Mesendoderm (in vitro differentiated cells): ENCODE data around the gene MYBBP1A.

Experiments
- DNase-seq: peaks from one replicate; pipeline ENCODE4 v3.0.0; 2013
- H2AK5ac ChIP-seq: 2 replicates; pipeline ENCODE4 v1.6.1; 2013; ENCODE audit warnings: low read length, inconsistent platforms
- H2BK120ac ChIP-seq: 2 replicates; pipeline ENCODE4 v1.6.1; 2013; ENCODE audit warnings: low read depth, mild to moderate bottlenecking, low read length, moderate library complexity, mixed read lengths
- H2BK15ac ChIP-seq: replicated peaks from 2 replicates; pipeline ENCODE4 v1.6.1; 2013; ENCODE audit warnings: low read depth, mild to moderate bottlenecking, moderate library complexity
- H2BK5ac ChIP-seq: 2 replicates; pipeline ENCODE4 v1.6.1; 2013; ENCODE audit warnings: low read length, inconsistent platforms
- H3K18ac ChIP-seq: 2 replicates; pipeline ENCODE4 v1.6.1; 2013; ENCODE audit warnings: mild to moderate bottlenecking, low read length, mixed read lengths
- H3K23ac ChIP-seq: one replicate; pipeline ENCODE4 v1.6.1; 2013; ENCODE audit warnings: low read length
- H3K27ac ChIP-seq: 2 replicates; pipeline ENCODE4 v1.5.1; 2013; ENCODE audit warnings: low read depth, mild to moderate bottlenecking, inconsistent platforms, low read length, moderate library complexity
- H3K27me3 ChIP-seq: 2 replicates; pipeline ENCODE4 v1.6.1; 2013; ENCODE audit warnings: low read length, control low read depth, mild to moderate bottlenecking, inconsistent platforms; ENCODE audit not compliant: insufficient read depth, poor library complexity
- H3K36me3 ChIP-seq: 2 replicates; pipeline ENCODE4 v1.6.1; 2013; ENCODE audit warnings: low read length, inconsistent platforms; ENCODE audit not compliant: control insufficient read depth, insufficient read depth
- H3K4ac ChIP-seq: one replicate; pipeline ENCODE4 v1.6.1; 2013; ENCODE audit warnings: low read depth, mild to moderate bottlenecking, low read length, moderate library complexity
- H3K4me1 ChIP-seq: 2 replicates; pipeline ENCODE4 v1.6.1; 2013; ENCODE audit warnings: low read depth, low read length, inconsistent platforms; ENCODE audit not compliant: control insufficient read depth
- H3K4me2 ChIP-seq: 2 replicates; pipeline ENCODE4 v1.6.1; 2013; ENCODE audit warnings: low read length
- H3K4me3 ChIP-seq: 2 replicates; pipeline ENCODE4 v1.5.1; 2013; ENCODE audit warnings: mild to moderate bottlenecking, low read length
- H3K56ac ChIP-seq: one replicate; pipeline ENCODE4 v1.6.1; 2013; ENCODE audit warnings: low read length
- H3K79me1 ChIP-seq: 2 replicates; pipeline ENCODE4 v1.6.1; 2013; ENCODE audit warnings: low read length, inconsistent platforms
- H3K79me2 ChIP-seq: 2 replicates; pipeline ENCODE4 v1.6.1; 2013; ENCODE audit warnings: mild to moderate bottlenecking, low read length; ENCODE audit not compliant: control insufficient read depth, insufficient read depth
- H3K9ac ChIP-seq: 2 replicates; pipeline ENCODE4 v1.6.1; 2013; ENCODE audit warnings: low read length, inconsistent platforms
- H4K5ac ChIP-seq: one replicate; pipeline ENCODE4 v1.6.1; 2013; ENCODE audit warnings: low read length
- H4K8ac ChIP-seq: one replicate; pipeline ENCODE4 v1.6.1; 2013; ENCODE audit warnings: low read depth, mild to moderate bottlenecking, control low read depth, low read length, moderate library complexity
- WGBS: extraction: QIAGEN DNeasy Blood & Tissue Kit; methylation state at CpG from one replicate; pipeline ENCODE4 v1.1.7; 2013; ENCODE audit warnings: low lambda C conversion rate, missing lambda C conversion rate; ENCODE audit not compliant: insufficient coverage; ENCODE audit errors: extremely low coverage; 5-methylcytosine and 5-hydroxymethylcytosine counted together

Gene MYBBP1A

DNA sequence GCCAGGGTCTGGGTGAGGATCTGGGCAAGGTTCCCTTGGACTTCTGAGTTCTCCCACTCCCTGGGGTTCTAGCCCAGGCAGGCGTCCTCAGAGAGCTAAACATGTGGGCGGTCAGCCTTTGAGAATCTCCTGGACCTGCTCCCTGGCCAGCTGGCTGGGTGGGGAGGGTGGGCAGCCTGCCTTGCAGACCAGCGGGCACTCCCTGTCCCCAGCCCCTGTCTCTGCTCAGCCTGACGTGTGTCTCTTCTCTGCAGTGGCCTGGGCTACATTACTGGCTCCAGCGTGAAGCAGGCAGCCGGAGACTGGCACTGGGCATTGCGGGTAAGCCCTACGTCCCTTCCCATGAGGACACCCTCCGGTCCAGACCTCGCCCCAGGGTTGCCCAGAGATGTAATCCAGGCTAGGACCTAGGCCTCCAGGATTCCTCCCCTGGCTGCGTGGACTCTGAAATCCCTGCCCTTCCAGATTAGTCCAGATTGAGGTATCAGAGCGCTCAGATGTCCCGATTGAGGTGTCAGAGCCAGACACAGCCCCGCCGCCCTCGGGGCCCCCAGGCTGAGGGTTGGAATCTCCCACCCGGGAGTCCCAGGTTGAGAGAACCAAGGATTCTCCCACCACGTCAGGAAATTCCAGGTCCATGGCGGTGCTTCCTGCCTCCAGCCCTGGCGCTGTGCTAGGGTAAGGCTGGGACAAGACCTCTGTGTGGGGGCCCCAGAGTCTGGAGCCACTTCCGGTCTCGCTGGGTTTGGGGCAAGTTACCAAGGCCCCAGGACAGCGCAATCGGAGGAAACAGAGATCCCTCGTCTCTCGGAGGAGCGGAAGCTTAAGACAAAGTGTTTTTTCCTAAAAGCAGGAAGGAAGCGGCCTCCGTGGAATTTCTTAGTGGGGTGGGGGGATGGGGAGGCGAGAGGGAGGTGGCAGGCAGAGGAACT, 24.1 kb downstream of the MYBBP1A start:
- Histone ChIP-seq H3K9ac (no peak overlapping the region), H3K56ac (no peak overlapping the region), H4K5ac (no peak overlapping the region), H2BK120ac (no peak overlapping the region), H3K27me3 (no peaks in the 10 kb centered on the region), H3K4me2 (no peak overlapping the region), H2BK15ac (no peak overlapping the region), H3K79me2 (no peaks in the 10 kb centered on the region), H3K4me3 (no peak overlapping the region), H2AK5ac (no peak overlapping the region), H3K23ac (no peak overlapping the region), H2BK5ac (no peak overlapping the region), H3K18ac (no peak overlapping the region), H3K4me1 (peaks cover 3% of the 10 kb centered on the region), H3K36me3 (no peaks in the 10 kb centered on the region), H3K79me1 (no peaks in the 10 kb centered on the region), H3K27ac (no peak overlapping the region), H4K8ac (no peak overlapping the region), H3K4ac (no peak overlapping the region)
- peak; percentile 37 for DNase-seq
- WGBS = no CpG with 5 or more reads among the region's 30 CpGs

DNA sequence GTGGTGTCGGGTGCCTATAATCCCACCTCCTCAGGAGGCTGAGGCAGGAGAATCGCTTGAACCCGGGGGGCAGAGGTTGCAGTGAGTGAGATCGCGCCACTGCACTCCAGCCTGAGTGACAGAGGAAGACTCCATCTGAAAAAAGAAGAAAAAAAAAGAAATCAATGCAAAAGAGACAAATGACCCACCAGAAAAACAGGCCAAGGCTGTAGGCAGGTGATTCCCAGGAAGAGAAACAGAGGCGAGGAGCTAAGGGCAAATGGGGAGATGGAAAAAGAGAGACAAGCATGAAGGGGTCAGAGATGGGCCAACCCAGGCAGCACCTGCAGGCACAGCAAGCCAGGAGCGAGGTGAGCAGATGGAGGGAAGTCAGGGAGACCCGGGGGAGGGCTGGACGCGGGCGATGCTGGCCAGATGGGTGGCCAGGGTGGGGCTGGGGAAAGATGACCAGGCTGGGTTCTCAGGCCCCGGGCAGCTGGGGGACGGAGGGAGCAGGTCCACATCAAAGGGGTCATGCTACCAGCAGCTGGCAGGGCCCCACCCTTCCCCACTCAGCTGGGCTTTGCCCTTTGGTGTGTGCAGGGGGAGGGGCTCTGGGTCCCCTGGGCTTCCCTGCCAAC, 25.5 kb downstream of the MYBBP1A start:
- H4K8ac ChIP-seq = no peak overlapping the region
- no peak overlapping the region for H2BK5ac ChIP-seq
- no peak overlapping the region for H3K56ac ChIP-seq
- H2BK120ac ChIP-seq = no peak overlapping the region
- H3K18ac ChIP-seq = no peak overlapping the region
- H3K27ac ChIP-seq = no peak overlapping the region
- no peak overlapping the region for H3K23ac ChIP-seq
- no peaks in the 10 kb centered on the region for H3K79me1 ChIP-seq
- no peak overlapping the region for H4K5ac ChIP-seq
- no peak overlapping the region for H3K4me3 ChIP-seq
- no peaks in the 10 kb centered on the region for H3K79me2 ChIP-seq
- no CpG with 5 or more reads among the region's 13 CpGs for WGBS
- no peak overlapping the region for H3K4ac ChIP-seq
- no peaks in the 10 kb centered on the region for H3K27me3 ChIP-seq
- H3K36me3 ChIP-seq = no peaks in the 10 kb centered on the region
- no peak overlapping the region for H2BK15ac ChIP-seq
- no peaks in the 10 kb centered on the region for H3K4me1 ChIP-seq
- H2AK5ac ChIP-seq = no peak overlapping the region
- H3K4me2 ChIP-seq = no peak overlapping the region
- no peak for DNase-seq
- H3K9ac ChIP-seq = no peak overlapping the region

DNA sequence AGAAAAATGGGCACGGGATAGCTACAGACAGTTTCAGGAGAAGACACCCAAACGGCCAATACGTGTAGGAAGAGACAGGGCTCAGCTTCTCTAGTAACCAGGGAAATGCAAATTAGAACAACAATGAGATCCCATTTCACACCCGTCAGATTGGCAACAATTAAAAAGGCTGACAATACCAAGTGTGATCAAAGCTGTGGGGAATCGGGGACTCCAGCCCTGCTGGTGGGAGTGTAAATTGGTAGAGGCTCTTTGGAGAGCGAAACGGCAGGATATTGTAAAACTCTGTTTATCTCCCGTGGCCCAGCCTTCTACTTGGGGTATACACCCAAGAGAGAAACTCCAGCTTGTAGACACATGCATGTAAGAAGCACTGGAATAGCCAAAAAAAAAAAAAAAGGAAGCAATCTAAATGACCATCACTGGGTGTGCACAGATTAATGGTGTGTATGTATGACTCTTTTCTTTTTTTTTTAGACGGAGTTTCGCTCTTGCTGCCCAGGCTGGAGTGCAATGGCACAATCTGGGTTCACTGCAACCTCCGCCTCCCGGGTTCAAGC, 27.5 kb downstream of the MYBBP1A start:
- Histone ChIP-seq H2BK15ac (no peak overlapping the region), H3K4me3 (no peak overlapping the region), H3K4ac (no peak overlapping the region), H2AK5ac (no peak overlapping the region), H3K27ac (no peak overlapping the region), H3K4me2 (no peak overlapping the region), H4K5ac (no peak overlapping the region), H3K9ac (no peak overlapping the region), H4K8ac (no peak overlapping the region), H3K79me1 (no peaks in the 10 kb centered on the region), H3K56ac (no peak overlapping the region), H2BK120ac (no peak overlapping the region), H3K4me1 (no peaks in the 10 kb centered on the region), H3K18ac (no peak overlapping the region), H3K79me2 (no peaks in the 10 kb centered on the region), H3K23ac (no peak overlapping the region), H3K27me3 (no peaks in the 10 kb centered on the region), H2BK5ac (no peak overlapping the region), H3K36me3 (no peaks in the 10 kb centered on the region)
- no CpG with 5 or more reads among the region's 12 CpGs for WGBS
- peak; percentile 76 for DNase-seq

DNA sequence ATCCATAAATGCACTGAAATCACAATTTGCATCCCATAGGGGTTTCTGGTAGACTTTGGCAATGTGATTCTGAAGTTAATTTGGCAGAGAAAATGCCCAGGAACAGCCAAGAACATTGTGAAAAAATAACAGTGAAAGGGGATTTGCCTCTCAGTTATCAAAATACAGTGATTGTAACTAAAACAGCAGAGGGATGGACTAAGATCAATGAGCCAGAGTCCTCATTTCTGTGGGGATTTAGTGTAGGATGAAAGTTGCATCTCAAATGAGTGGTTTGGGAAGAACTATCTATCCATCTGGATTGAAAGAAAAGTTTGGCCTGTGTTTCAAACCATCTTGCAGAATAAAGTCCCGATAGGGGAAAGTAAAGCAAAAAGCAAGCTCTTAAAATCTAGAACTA, 28.1 kb downstream of the MYBBP1A start:
- H4K8ac ChIP-seq = no peak overlapping the region
- H4K5ac ChIP-seq = no peak overlapping the region
- no peaks in the 10 kb centered on the region for H3K36me3 ChIP-seq
- H2BK120ac ChIP-seq = no peak overlapping the region
- H2BK5ac ChIP-seq = no peak overlapping the region
- H3K27me3 ChIP-seq = no peaks in the 10 kb centered on the region
- H3K9ac ChIP-seq = no peak overlapping the region
- WGBS = no CpG with 5 or more reads among the region's 1 CpG
- no peaks in the 10 kb centered on the region for H3K79me1 ChIP-seq
- no peak overlapping the region for H3K27ac ChIP-seq
- H3K4me2 ChIP-seq = no peak overlapping the region
- no peak overlapping the region for H2AK5ac ChIP-seq
- no peak overlapping the region for H2BK15ac ChIP-seq
- no peaks in the 10 kb centered on the region for H3K4me1 ChIP-seq
- H3K4me3 ChIP-seq = no peak overlapping the region
- no peak overlapping the region for H3K23ac ChIP-seq
- H3K18ac ChIP-seq = no peak overlapping the region
- no peak for DNase-seq
- H3K79me2 ChIP-seq = no peaks in the 10 kb centered on the region
- H3K4ac ChIP-seq = no peak overlapping the region
- H3K56ac ChIP-seq = no peak overlapping the region

DNA sequence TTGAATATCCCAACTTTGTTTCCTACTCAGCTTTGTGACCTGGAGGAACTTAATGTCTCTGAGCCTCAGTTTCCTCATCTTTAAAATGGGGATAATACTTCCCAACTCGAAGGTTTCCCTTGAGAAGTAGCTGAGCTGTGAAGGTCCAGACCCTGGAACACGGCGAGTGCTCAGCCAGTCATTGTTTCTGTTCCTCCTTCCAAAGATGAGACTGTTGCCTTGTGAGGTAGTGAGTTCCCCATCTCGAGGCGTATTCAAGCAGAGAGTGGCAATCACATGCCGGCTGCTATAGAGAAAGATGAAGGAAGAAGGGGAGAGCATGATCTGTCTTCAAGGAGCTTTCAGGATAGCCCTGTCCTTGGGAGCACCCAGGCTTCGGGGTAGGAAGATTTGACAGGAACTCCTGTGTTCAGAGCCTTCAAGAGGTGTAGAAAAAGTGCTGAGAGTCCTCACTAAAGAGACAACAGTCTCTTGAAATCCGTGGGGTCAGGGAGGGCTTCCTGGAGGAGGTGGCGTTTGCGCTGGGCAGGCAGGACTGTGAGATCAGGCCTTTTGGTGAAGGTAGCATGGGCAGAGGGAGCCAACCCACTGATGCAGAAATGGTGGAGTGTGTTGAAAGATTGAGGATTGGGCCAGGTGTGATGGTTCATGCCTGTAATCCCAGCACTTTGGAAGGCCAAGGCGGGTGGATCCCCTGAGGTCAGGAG, 29.3 kb downstream of the MYBBP1A start:
- Histone ChIP-seq H3K4me2 (no peak overlapping the region), H2AK5ac (no peak overlapping the region), H3K4ac (no peak overlapping the region), H3K23ac (no peak overlapping the region), H3K18ac (no peak overlapping the region), H3K4me3 (no peak overlapping the region), H3K27ac (no peak overlapping the region), H3K27me3 (no peaks in the 10 kb centered on the region), H3K79me2 (no peaks in the 10 kb centered on the region), H3K36me3 (no peaks in the 10 kb centered on the region), H4K8ac (no peak overlapping the region), H2BK120ac (no peak overlapping the region), H3K56ac (no peak overlapping the region), H2BK15ac (no peak overlapping the region), H2BK5ac (no peak overlapping the region), H3K79me1 (no peaks in the 10 kb centered on the region), H3K4me1 (no peaks in the 10 kb centered on the region), H3K9ac (no peak overlapping the region), H4K5ac (no peak overlapping the region)
- no peak for DNase-seq
- WGBS = no CpG with 5 or more reads among the region's 11 CpGs
